ENCODE results near the gene TM9SF2. TPM values are rescaled to one million over a fixed set of nuclear protein-coding genes. Genes with fewer than 3 reads are reported as not detected.

The TM9SF2 gene
- 143 and 158 TPM in 2 replicates for total RNA-seq

GRCh38 chr13:99501184-99501847, at the start of gene TM9SF2:
Gene TM9SF2 (plus strand): TSS chr13:99501472. CDS start chr13:99501607, 135 bp downstream.

GRCh38 chr13:99606324-99607066, 105.2 kb downstream of the TM9SF2 start, which contains the start of gene CLYBL:
Gene CLYBL (plus strand): TSS chr13:99606690.

Small RNA genes within 50 kb of the gene (small RNA-seq; reads per million reads assigned to genes)
- gene AL139035.1, result 0.42 reads per million

Other genes with a start within 250 kb of the TM9SF2 start
- gene GPR18, start 243.1 kb upstream of the TM9SF2 start, total RNA-seq, result not detected in 2 replicates
- gene GPR183, start 194.1 kb upstream of the TM9SF2 start, total RNA-seq, result not detected in 2 replicates
- gene CLYBL, start 105.2 kb downstream of the TM9SF2 start, total RNA-seq, result 0.93 and 1.4 TPM in 2 replicates